ENCODE data around the gene KLRG1.

Gene KLRG1

DNA sequence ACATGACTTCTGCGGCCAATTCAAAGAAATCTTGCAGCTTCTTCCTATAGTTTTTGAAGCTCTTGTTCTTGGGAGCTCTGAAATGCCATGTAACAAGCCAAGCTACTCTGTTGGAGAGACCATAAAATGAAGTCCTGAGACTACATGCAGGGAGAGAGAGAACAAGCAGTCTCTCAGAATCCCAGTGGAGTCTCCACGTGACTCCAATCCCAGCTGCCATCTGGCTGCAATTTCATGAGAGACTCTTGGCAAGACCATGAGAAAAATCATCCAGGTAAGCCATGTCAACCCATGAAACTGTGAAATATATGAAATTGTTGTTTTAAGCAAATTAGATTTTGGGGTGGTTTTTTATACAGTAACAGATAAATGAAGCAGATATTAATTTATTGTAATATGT, 54.4 kb downstream of the KLRG1 start:
- no peak for DNase-seq

DNA sequence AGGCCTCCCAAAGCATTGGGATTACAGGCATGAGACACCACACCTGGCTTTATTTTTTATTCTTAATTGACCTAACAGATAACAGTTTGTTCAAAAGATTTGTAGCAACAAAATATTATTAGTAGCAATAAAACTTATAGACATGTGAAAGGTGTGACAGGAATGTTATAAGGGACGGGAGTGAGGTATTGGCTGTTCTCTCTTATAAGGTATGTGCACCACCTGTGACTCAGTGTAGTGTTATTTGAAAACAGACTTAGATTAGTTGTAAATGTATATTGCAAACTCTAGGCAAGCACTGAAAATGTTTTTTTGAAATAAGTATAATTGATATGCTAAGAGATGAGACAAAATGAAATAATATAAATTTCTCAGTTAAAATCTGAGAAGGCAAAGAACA, 57.8 kb downstream of the KLRG1 start:
- DNase-seq, result no peak

DNA sequence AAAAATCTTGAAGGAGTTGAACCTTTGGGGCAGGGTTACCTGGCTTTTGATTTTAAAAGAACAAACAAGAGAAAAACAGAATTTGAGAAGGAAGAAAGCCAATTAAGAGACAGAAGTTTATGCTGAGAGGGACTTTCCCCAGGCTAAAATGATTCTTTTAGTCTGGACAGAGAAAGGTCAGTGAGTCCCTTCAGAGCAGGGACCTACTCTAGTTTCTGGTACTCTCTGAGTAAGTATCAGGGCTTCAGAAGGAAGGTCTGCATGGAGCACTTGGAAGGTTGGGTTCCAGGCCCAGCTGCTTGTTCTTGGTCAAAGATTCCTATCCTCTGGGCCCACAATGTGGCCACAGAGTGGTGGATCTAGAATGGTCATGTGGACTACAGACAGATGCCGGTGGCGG, 59.6 kb downstream of the KLRG1 start:
- DNase-seq, result no peak

DNA sequence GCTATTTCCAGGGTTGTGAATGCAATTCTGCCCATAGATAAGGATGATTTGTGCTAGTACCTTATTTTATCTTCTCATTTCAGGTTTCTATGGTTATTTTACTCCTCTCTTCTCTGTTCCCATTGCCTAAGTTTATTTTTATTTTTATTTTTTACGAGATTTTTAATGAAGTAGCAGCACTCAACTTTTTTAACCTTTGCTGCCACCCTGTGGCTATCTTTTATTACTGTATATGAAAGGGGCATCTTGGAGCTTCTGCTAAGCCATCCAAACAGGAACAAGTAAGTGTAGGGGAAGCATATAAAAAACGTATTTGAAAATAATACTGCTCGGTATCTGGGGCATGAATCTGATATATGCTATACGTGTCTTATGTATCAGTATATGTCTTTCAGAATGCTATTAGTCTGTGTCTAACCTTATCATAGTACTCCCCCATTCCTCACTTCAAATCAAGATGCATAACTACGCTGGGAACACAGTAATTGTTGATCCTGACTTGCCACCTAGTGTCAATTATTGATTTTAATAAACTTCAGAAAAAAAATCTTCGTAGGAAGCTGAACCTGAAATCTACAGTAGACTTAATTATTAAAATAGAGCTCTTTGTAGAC, 60.3 kb downstream of the KLRG1 start:
- DNase-seq, result peak; percentile 66 to 71

DNA sequence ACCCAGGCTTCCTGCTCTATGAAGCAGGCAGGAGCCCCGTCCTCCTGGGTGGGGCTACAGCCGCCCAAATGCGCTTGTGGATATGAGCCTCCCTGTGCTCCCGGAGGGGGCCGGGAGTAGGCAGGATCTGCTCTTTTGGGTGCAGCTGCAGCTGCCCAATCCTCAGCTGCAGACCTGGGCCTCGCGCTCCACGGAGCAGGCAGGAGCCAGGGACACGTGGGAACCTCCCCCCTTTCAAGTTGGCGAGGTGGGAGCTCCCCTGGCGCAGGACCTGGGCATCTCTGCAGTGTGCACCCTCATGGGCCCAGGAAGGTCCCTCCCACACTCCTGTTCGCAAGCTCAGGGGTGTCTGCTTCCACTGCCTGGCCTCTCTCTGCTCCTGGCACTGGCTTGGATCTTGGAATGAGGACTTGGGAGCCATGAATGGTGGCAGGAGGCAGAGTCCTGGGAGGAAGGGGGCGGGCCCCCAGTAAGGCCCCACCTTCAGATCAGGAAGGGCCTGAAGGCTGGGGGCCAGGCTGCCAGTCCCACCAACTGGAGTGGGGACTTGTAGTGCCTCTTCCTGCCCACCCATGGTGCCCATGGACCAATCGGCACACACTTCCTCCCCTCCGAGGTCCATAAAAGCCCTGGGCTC, 61.3 kb downstream of the KLRG1 start:
- DNase-seq, result no peak

DNA sequence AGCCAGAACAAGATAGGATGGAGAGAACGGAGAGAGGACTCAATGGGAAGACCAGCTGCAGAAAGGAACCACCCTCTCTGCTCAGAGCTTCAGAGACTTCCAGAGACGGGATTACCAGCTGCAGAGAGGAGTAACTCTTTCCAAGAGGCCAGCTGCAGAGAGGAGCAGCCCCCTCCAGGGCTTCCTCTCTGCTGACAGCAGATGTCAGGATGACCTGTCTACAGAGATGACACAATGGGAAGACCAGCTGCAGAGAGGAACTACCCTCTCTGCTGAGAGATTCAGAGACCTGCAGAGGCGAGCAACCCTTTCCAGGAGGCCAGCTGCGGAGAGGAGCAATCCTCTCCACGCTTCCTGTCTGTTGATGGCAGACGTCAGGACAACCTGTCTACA, 61.8 kb downstream of the KLRG1 start:
- DNase-seq, result no peak

DNA sequence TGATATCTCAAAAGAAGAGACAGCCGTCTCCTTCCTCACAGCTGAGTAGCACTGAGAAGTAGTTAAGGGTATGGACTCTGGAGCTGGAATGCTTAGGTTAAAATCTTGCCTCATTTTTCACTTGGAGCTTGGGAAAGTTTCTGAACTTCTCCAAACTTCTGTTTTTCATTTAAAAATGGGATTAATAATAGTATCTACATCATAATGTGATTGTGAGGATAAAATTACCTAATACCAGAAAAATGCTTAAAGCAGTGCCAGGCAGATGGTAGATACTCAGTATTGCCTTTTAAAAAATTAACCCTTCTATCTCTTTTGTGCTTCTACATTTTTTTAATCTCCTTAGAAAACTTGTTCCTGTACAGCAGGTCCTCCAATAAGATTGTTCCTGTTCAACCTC, 63.3 kb downstream of the KLRG1 start:
- no peak for DNase-seq

Measured in AML-193 (cell line).